Stimulated activated effector memory CD8-positive, alpha-beta T cell treated with anti-CD3 and anti-CD28 coated beads, Interleukin-12 subunit alpha, Interleukin-12 subunit beta, amount 100 ng/mL, for 72 hours (primary cell): ENCODE results near the gene CAMP.
"Not testable (repeated sequence)": the region's sequence is repeated elsewhere in the genome, so short reads cannot be mapped to it uniquely, and the experiment has no call there.

Experiments used
- ATAC-seq: fragments of 150-1000 bp; cut with Tn5 transposase; 2 replicates; pipeline ENCODE4 v1.10.0; 2021
- DNase-seq, 2 donors: peaks; one replicate each; pipeline ENCODE4 v3.0.0; 2021 to 2022; ENCODE audit warnings: low spot score in 2 of 2
- H3K27ac Mint-ChIP-seq: one replicate; pipeline ENCODE4 v1.8.0; 2022; ENCODE audit warnings: mild to moderate bottlenecking, mixed read lengths
- H3K36me3 Mint-ChIP-seq: one replicate; pipeline ENCODE4 v1.8.0; 2022; ENCODE audit warnings: mild to moderate bottlenecking, mixed read lengths
- H3K4me1 Mint-ChIP-seq: one replicate; pipeline ENCODE4 v1.8.0; 2022; ENCODE audit warnings: mixed read lengths
- H3K4me3 Mint-ChIP-seq: one replicate; pipeline ENCODE4 v1.8.0; 2022; ENCODE audit warnings: mild to moderate bottlenecking, mixed read lengths
- H3K9me3 Mint-ChIP-seq: one replicate; pipeline ENCODE4 v1.8.0; 2022; ENCODE audit warnings: mixed read lengths

The CAMP gene

DNA sequence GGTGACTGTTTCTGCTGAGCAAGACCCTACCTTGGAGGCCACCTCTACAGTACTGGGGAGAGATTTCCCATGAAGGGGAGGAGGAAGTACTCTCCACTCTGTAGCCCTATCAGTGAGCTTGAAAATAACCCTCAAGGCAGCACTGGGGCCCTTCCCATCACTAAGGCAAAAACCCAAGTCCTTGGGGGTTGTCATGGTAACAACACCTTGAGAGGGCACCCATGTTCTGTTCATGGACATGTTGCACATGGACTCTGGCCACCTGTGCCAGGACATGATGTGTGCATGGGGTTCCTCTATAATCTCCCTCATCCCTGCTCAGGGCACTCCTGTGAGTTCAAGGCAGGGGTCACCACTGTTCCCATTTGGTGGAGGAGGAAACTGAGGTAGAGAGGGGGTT lies 24.2 kb upstream of the CAMP start:
- H3K4me1 Mint-ChIP-seq = no peaks in the 10 kb centered on the region
- ATAC-seq (no peak), DNase-seq (no peak)
- no peaks in the 10 kb centered on the region for H3K36me3 Mint-ChIP-seq
- H3K4me3 Mint-ChIP-seq = no peak overlapping the region
- H3K9me3 Mint-ChIP-seq = no peaks in the 10 kb centered on the region
- H3K27ac Mint-ChIP-seq = no peak overlapping the region

GRCh38 chr3:48202632-48203031 lies 20.7 kb upstream of the CAMP start:
- no peak for ATAC-seq
- Mint-ChIP-seq H3K9me3 (no peaks in the 10 kb centered on the region), H3K4me3 (no peak overlapping the region), H3K36me3 (no peaks in the 10 kb centered on the region), H3K27ac (no peak overlapping the region), H3K4me1 (no peaks in the 10 kb centered on the region)
- no peak for DNase-seq

GRCh38 chr3:48208076-48208475 lies 15.2 kb upstream of the CAMP start:
- DNase-seq = no peak
- no peak overlapping the region for H3K4me3 Mint-ChIP-seq
- H3K27ac Mint-ChIP-seq = no peak overlapping the region
- no peak for ATAC-seq
- H3K4me1 Mint-ChIP-seq = no peaks in the 10 kb centered on the region
- no peaks in the 10 kb centered on the region for H3K36me3 Mint-ChIP-seq
- no peaks in the 10 kb centered on the region for H3K9me3 Mint-ChIP-seq

GRCh38 chr3:48209445-48209844 lies 13.8 kb upstream of the CAMP start:
- no peak for DNase-seq
- peak overlapping the region; percentile 49 for H3K27ac Mint-ChIP-seq

DNA sequence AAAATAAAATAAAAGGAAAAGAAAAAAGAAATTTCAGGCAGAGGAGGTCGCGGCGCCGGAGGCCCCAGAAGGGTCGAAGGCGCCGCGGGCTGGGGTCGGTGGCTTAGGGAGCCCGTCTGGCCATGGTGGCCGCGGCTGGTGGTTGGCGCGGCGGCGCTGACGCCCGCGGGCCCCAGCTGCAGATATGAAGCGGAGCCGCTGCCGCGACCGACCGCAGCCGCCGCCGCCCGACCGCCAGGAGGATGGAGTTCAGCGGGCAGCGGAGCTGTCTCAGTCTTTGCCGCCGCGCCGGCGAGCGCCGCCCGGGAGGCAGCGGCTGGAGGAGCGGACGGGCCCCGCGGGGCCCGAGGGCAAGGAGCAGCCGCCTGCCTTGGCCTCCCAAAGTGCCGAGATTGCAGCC lies 12.8 kb upstream of the CAMP start:
- H3K4me3 Mint-ChIP-seq, ATAC-seq, H3K9me3 Mint-ChIP-seq, H3K27ac Mint-ChIP-seq, DNase-seq, H3K4me1 Mint-ChIP-seq, H3K36me3 Mint-ChIP-seq: not testable (repeated sequence)

More at GRCh38 chr3:48209445-48209844, 13.8 kb upstream of the CAMP start:
- H3K36me3 Mint-ChIP-seq = no peaks in the 10 kb centered on the region
- no peak for ATAC-seq
- no peak overlapping the region for H3K4me3 Mint-ChIP-seq
- no peaks in the 10 kb centered on the region for H3K4me1 Mint-ChIP-seq
- H3K9me3 Mint-ChIP-seq = no peaks in the 10 kb centered on the region

GRCh38 chr3:48211776-48212175 lies 11.5 kb upstream of the CAMP start:
- H3K4me1 Mint-ChIP-seq, H3K9me3 Mint-ChIP-seq, ATAC-seq, H3K36me3 Mint-ChIP-seq, H3K27ac Mint-ChIP-seq, H3K4me3 Mint-ChIP-seq, DNase-seq: not testable (repeated sequence)

GRCh38 chr3:48214225-48214624 lies 9.1 kb upstream of the CAMP start:
- H3K4me1 Mint-ChIP-seq = no peaks in the 10 kb centered on the region
- no peak overlapping the region for H3K27ac Mint-ChIP-seq
- no peak overlapping the region for H3K4me3 Mint-ChIP-seq
- no peaks in the 10 kb centered on the region for H3K9me3 Mint-ChIP-seq
- DNase-seq = no peak
- no peak for ATAC-seq
- no peaks in the 10 kb centered on the region for H3K36me3 Mint-ChIP-seq

GRCh38 chr3:48215019-48215418 lies 8.3 kb upstream of the CAMP start:
- Mint-ChIP-seq H3K9me3 (no peaks in the 10 kb centered on the region), H3K4me3 (no peak overlapping the region), H3K36me3 (no peaks in the 10 kb centered on the region), H3K27ac (no peak overlapping the region), H3K4me1 (no peaks in the 10 kb centered on the region)
- peak; percentile 21 for ATAC-seq
- no peak for DNase-seq

- no peaks in the 10 kb centered on the region for H3K36me3 Mint-ChIP-seq
- H3K27ac Mint-ChIP-seq = no peak overlapping the region
- DNase-seq (no peak), ATAC-seq (no peak)
- no peak overlapping the region for H3K4me3 Mint-ChIP-seq
- H3K4me1 Mint-ChIP-seq = no peaks in the 10 kb centered on the region
- no peaks in the 10 kb centered on the region for H3K9me3 Mint-ChIP-seq
Observed at GRCh38 chr3:48215466-48215865, 7.8 kb upstream of the CAMP start.

- ATAC-seq (no peak), DNase-seq (no peak)
- H3K36me3 Mint-ChIP-seq = no peaks in the 10 kb centered on the region
- no peaks in the 10 kb centered on the region for H3K4me1 Mint-ChIP-seq
- H3K9me3 Mint-ChIP-seq = no peaks in the 10 kb centered on the region
- H3K27ac Mint-ChIP-seq = no peak overlapping the region
- H3K4me3 Mint-ChIP-seq = no peak overlapping the region
Observed at GRCh38 chr3:48215876-48216275, 7.4 kb upstream of the CAMP start.

GRCh38 chr3:48217449-48217848 lies 5.8 kb upstream of the CAMP start:
- H3K4me3 Mint-ChIP-seq = no peak overlapping the region
- H3K4me1 Mint-ChIP-seq = no peaks in the 10 kb centered on the region
- ATAC-seq = no peak
- no peak for DNase-seq
- no peaks in the 10 kb centered on the region for H3K9me3 Mint-ChIP-seq
- no peak overlapping the region for H3K27ac Mint-ChIP-seq
- no peaks in the 10 kb centered on the region for H3K36me3 Mint-ChIP-seq

- Mint-ChIP-seq H3K36me3 (no peaks in the 10 kb centered on the region), H3K4me3 (no peak overlapping the region), H3K4me1 (no peaks in the 10 kb centered on the region), H3K9me3 (no peaks in the 10 kb centered on the region), H3K27ac (no peak overlapping the region)
- ATAC-seq = no peak
- no peak for DNase-seq
Observed at GRCh38 chr3:48218537-48218936, 4.8 kb upstream of the CAMP start.

- Mint-ChIP-seq H3K4me1 (no peaks in the 10 kb centered on the region), H3K4me3 (no peak overlapping the region), H3K36me3 (no peaks in the 10 kb centered on the region), H3K9me3 (no peaks in the 10 kb centered on the region), H3K27ac (no peak overlapping the region)
- DNase-seq = no peak
- ATAC-seq = no peak
Observed at GRCh38 chr3:48219543-48219942, 3.8 kb upstream of the CAMP start.

GRCh38 chr3:48220746-48221145 lies 2.5 kb upstream of the CAMP start:
- Mint-ChIP-seq H3K4me1 (no peaks in the 10 kb centered on the region), H3K4me3 (no peak overlapping the region), H3K36me3 (no peaks in the 10 kb centered on the region), H3K9me3 (no peaks in the 10 kb centered on the region), H3K27ac (no peak overlapping the region)
- DNase-seq (no peak), ATAC-seq (no peak)

- H3K4me3 Mint-ChIP-seq = no peak overlapping the region
- ATAC-seq (no peak), DNase-seq (no peak)
- H3K9me3 Mint-ChIP-seq = no peaks in the 10 kb centered on the region
- H3K36me3 Mint-ChIP-seq = no peaks in the 10 kb centered on the region
- H3K4me1 Mint-ChIP-seq = peaks cover 7% of the 10 kb centered on the region
- H3K27ac Mint-ChIP-seq = no peak overlapping the region
Observed at GRCh38 chr3:48225587-48225986, 2.3 kb downstream of the CAMP start.

- H3K27ac Mint-ChIP-seq = no peak overlapping the region
- H3K4me3 Mint-ChIP-seq = no peak overlapping the region
- H3K9me3 Mint-ChIP-seq = no peaks in the 10 kb centered on the region
- no peak for DNase-seq
- H3K36me3 Mint-ChIP-seq = no peaks in the 10 kb centered on the region
- no peak for ATAC-seq
- H3K4me1 Mint-ChIP-seq = peaks cover 7% of the 10 kb centered on the region
Observed at GRCh38 chr3:48226939-48227338, 3.6 kb downstream of the CAMP start.

DNA sequence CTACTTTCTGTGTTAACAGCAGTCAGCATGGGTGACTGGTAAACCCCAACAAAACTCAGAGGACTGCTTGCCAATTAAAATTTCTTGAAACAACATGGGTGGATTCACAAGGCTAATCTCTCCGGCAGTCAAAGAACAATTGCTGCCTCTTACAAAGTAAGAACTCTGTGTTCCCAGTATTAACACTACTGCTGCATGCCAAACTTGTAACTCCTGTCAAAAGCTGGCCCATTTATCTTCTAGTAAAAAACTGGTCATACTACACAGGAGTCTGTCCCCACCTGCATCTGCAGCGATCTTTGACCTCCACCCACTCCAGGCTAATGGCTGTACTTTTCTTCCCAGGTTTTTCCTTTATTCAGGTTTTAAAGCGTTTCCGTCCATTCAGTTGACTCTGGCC lies 8.9 kb downstream of the CAMP start:
- Mint-ChIP-seq H3K4me1 (peaks cover 10% of the 10 kb centered on the region), H3K36me3 (no peaks in the 10 kb centered on the region), H3K9me3 (no peaks in the 10 kb centered on the region), H3K4me3 (no peak overlapping the region), H3K27ac (no peak overlapping the region)
- ATAC-seq = no peak
- no peak for DNase-seq
